Measurements from ENCODE around the gene SLC12A5.

Gene SLC12A5

DNA sequence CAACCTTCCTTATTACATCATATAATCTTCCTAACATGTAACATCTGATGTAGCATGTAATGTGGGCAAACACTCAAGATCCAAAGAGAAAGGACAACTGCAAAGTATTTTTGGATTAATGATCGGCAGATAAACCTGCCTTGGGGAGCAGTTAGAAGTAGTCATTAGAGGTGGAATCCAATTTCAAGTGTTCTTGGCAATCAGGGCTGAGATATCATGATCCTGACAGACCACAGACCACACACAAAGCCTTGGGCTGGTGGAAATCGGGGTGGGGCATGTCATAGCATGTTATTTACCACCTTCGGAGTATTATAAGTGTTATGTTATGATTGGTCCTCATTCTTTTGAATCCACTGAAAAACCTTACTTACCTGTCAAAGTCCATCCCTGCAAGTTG is 44.4 kb downstream of the SLC12A5 start:
- Histone ChIP-seq H3K27ac (ENCODE audit: low read length) (peak overlapping the region; percentile 52), H3K4me3 (ENCODE audit: low read length) (peak overlapping the region; percentile 37; the same call in 1 of the 2 replicates), H3K4me1 (ENCODE audit: insufficient read depth, low read length) (peaks cover 54% of the 10 kb centered on the region), H3K36me3 (ENCODE audit: insufficient read depth, low read depth, low read length) (peaks cover 66% of the 10 kb centered on the region), H3K27me3 (ENCODE audit: insufficient read depth, low read length) (no peaks in the 10 kb centered on the region), H3K9me3 (ENCODE audit: insufficient read depth, low read depth, low read length) (no peaks in the 10 kb centered on the region), H3K9ac (ENCODE audit: low read depth, low read length) (peak overlapping the region; percentile 4; the same call in 1 of the 2 replicates)

DNA sequence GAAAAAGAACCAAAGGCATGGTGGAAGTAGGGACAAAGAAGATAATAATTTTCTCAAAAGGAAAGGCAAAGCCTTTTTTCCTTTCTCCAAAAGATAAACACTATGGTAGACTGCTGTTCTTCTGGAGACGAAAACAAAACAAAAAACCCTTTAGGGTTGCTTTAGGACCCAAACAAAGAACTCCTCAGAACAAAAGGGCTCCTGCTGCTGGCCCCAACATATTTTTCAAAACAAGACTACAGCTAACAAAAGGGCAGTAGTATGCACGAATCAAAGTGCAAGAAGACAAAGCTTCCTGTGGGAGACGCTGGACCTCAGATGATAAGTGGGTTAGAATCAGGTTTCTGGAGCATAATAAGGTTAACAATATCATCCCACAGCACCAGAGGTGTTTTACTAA is 45.0 kb downstream of the SLC12A5 start:
- peaks cover 67% of the 10 kb centered on the region for H3K36me3 ChIP-seq (ENCODE audit: insufficient read depth, low read depth, low read length)
- no peaks in the 10 kb centered on the region for H3K9me3 ChIP-seq (ENCODE audit: insufficient read depth, low read depth, low read length)
- H3K27me3 ChIP-seq (ENCODE audit: insufficient read depth, low read length): no peaks in the 10 kb centered on the region
- H3K4me1 ChIP-seq (ENCODE audit: insufficient read depth, low read length): peaks cover 54% of the 10 kb centered on the region
- peak overlapping the region; percentile 4; the same call in 1 of the 2 replicates for H3K9ac ChIP-seq (ENCODE audit: low read depth, low read length)
- H3K4me3 ChIP-seq (ENCODE audit: low read length): peak overlapping the region; percentile 37; the same call in 1 of the 2 replicates
- peak overlapping the region; percentile 52 for H3K27ac ChIP-seq (ENCODE audit: low read length)

DNA sequence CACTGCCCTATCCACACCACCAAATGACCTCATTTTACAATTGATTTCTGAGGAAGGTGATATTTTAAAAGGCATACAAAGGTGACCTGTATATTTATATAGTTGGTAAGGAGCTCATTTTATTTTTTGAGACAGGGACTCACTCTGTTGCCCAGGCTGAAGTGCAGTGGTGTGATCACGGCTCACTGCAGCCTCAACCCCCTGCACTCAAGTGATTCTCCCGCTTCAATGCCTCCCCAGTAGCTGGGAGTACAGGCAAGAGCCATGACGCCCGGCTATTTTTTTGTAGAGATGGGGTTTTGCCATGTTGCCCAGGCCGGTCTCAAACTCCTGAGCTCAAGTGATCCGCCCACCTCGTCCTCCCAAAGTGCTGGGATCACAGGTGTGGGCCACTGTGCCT is 47.8 kb downstream of the SLC12A5 start:
- H3K27ac ChIP-seq (ENCODE audit: low read length): no peak overlapping the region
- no peak overlapping the region for H3K4me3 ChIP-seq (ENCODE audit: low read length)
- H3K27me3 ChIP-seq (ENCODE audit: insufficient read depth, low read length): no peaks in the 10 kb centered on the region
- H3K9me3 ChIP-seq (ENCODE audit: insufficient read depth, low read depth, low read length): no peaks in the 10 kb centered on the region
- H3K4me1 ChIP-seq (ENCODE audit: insufficient read depth, low read length): peaks cover 47% of the 10 kb centered on the region
- H3K9ac ChIP-seq (ENCODE audit: low read depth, low read length): peak overlapping the region; percentile 16; the same call in 1 of the 2 replicates
- peaks cover 53% of the 10 kb centered on the region for H3K36me3 ChIP-seq (ENCODE audit: insufficient read depth, low read depth, low read length)

DNA sequence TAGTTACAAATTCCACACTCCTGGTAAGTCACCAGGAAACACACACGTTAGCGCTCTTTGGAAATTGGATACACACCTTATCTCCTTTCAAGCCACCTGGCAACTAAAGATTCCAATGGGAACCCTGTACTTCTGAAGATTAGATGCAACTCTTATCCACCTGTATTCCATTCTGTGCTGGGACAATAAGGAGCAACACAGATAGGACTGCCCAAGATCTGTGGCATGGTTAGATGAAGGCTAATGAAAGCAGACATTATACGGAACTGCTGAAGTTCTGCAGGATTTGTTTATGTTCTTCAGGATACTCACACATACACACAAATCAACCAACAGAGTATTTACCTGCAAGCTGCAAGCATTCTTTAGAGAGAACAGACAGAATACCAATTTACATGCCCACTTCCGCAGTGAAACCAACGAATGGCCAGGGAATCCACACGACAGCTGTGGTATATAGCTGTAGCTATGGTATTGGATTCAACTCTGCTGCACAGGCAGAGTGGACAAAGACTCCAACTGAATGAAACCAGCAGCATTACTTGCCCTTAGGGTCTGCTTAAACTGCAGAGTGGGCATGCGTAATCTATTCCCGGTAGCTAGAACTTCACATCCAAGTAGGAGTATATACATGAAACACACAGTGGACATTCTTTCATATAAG is 48.8 kb downstream of the SLC12A5 start:
- Histone ChIP-seq H3K4me3 (ENCODE audit: low read length) (no peak overlapping the region), H3K9ac (ENCODE audit: low read depth, low read length) (no peak overlapping the region), H3K27me3 (ENCODE audit: insufficient read depth, low read length) (no peaks in the 10 kb centered on the region), H3K36me3 (ENCODE audit: insufficient read depth, low read depth, low read length) (peaks cover 50% of the 10 kb centered on the region), H3K4me1 (ENCODE audit: insufficient read depth, low read length) (peaks cover 53% of the 10 kb centered on the region), H3K27ac (ENCODE audit: low read length) (no peak overlapping the region), H3K9me3 (ENCODE audit: insufficient read depth, low read depth, low read length) (no peaks in the 10 kb centered on the region)

DNA sequence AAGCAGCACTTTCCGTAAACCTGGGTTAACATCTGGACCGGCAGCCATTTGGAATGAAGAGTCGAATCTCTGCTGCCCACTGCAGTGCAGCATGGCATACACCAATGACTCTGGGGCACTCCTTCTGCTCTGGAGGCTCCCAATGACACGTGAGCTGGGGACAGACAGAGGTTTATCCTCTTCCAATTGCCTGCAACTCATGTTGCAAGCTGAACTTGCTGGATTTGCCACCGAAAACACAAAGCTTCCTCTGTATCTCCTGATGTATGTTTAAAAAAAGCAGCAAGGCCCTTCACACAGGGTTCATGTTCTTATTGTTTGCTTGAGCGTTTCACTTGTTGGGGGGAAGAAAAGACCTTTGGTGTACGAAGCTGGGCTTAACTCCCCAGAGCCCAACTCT is 49.9 kb downstream of the SLC12A5 start:
- no peaks in the 10 kb centered on the region for H3K9me3 ChIP-seq (ENCODE audit: insufficient read depth, low read depth, low read length)
- H3K9ac ChIP-seq (ENCODE audit: low read depth, low read length): no peak overlapping the region
- H3K36me3 ChIP-seq (ENCODE audit: insufficient read depth, low read depth, low read length): peaks cover 44% of the 10 kb centered on the region
- H3K4me1 ChIP-seq (ENCODE audit: insufficient read depth, low read length): peaks cover 41% of the 10 kb centered on the region
- H3K4me3 ChIP-seq (ENCODE audit: low read length): no peak overlapping the region
- H3K27ac ChIP-seq (ENCODE audit: low read length): no peak overlapping the region
- no peaks in the 10 kb centered on the region for H3K27me3 ChIP-seq (ENCODE audit: insufficient read depth, low read length)

DNA sequence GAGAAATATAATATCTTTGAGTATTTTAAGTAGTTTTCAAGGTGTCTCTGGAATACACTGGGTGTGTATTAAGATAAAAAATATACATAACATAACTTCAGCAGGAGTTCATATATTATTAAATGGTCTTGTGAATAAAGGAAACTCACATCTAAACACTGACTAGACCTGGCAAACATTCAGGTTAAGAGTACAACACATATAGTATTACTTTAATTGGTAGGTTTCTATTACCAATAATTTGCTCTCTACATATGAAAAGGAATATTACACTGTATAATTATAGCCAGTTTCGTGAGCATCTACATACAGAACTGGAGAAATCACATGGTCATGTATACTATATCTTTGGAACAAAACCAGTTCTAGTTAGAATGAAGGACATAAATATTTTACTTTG is 52.1 kb downstream of the SLC12A5 start:
- H3K4me1 ChIP-seq (ENCODE audit: insufficient read depth, low read length): peaks cover 34% of the 10 kb centered on the region; the same call in 1 of the 2 replicates

DNA sequence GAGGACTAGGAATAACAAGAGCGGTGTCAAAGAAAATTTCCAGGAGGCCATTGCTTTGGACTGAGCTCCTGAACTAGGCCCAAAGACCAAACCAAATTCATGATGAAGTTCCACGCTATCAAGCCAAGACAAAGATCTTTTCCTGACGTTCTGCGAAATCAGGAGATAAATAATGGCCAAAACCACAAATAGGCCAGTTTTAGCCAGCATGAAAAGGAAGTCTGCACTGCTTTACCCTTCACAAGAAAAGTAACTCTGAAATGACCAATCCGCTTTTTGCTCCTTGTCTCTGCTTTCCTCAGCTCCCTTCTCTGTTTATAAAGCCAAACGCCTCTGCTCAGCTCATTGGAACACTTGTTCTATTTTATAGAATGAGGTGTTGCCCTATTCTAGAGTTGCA is 54.1 kb downstream of the SLC12A5 start:
- Histone ChIP-seq H3K4me3 (ENCODE audit: low read length) (no peak overlapping the region), H3K27me3 (ENCODE audit: insufficient read depth, low read length) (no peaks in the 10 kb centered on the region), H3K4me1 (ENCODE audit: insufficient read depth, low read length) (peaks cover 20% of the 10 kb centered on the region; the same call in 1 of the 2 replicates), H3K9ac (ENCODE audit: low read depth, low read length) (no peak overlapping the region), H3K27ac (ENCODE audit: low read length) (no peak overlapping the region), H3K36me3 (ENCODE audit: insufficient read depth, low read depth, low read length) (peaks cover 16% of the 10 kb centered on the region), H3K9me3 (ENCODE audit: insufficient read depth, low read depth, low read length) (no peaks in the 10 kb centered on the region)

More for the DNA sequence above, 52.1 kb downstream of the SLC12A5 start:
- H3K9ac ChIP-seq (ENCODE audit: low read depth, low read length): no peak overlapping the region
- H3K4me3 ChIP-seq (ENCODE audit: low read length): no peak overlapping the region
- no peaks in the 10 kb centered on the region for H3K9me3 ChIP-seq (ENCODE audit: insufficient read depth, low read depth, low read length)
- no peaks in the 10 kb centered on the region for H3K27me3 ChIP-seq (ENCODE audit: insufficient read depth, low read length)
- H3K27ac ChIP-seq (ENCODE audit: low read length): no peak overlapping the region
- H3K36me3 ChIP-seq (ENCODE audit: insufficient read depth, low read depth, low read length): peaks cover 27% of the 10 kb centered on the region

DNA sequence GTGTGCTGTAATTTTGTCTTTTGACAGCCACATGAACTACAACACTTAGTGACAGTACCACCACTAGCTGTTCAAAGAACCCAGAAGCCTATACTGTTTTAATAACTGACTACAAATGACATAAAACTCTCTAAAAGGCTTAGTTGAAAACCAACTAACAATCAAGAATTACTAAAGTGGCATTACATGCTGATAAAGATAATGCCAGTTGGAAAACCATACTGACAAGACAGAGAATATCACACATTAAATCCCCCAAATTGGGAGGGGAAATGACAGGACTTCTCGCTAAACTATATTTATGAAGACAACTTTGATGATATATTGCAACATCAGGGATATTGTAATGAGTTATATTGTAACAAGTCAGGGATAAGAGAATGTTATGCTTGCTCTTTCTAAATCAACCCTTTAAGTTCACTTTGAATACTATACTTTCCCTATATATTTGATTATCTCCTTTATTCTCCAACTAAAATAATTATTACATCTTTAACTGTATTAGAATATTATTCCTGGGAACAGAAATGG is 54.6 kb downstream of the SLC12A5 start:
- Histone ChIP-seq H3K4me1 (ENCODE audit: insufficient read depth, low read length) (peaks cover 25% of the 10 kb centered on the region; the same call in 1 of the 2 replicates), H3K27me3 (ENCODE audit: insufficient read depth, low read length) (no peaks in the 10 kb centered on the region), H3K9me3 (ENCODE audit: insufficient read depth, low read depth, low read length) (no peaks in the 10 kb centered on the region), H3K36me3 (ENCODE audit: insufficient read depth, low read depth, low read length) (peaks cover 11% of the 10 kb centered on the region), H3K4me3 (ENCODE audit: low read length) (no peak overlapping the region), H3K27ac (ENCODE audit: low read length) (no peak overlapping the region), H3K9ac (ENCODE audit: low read depth, low read length) (no peak overlapping the region)

DNA sequence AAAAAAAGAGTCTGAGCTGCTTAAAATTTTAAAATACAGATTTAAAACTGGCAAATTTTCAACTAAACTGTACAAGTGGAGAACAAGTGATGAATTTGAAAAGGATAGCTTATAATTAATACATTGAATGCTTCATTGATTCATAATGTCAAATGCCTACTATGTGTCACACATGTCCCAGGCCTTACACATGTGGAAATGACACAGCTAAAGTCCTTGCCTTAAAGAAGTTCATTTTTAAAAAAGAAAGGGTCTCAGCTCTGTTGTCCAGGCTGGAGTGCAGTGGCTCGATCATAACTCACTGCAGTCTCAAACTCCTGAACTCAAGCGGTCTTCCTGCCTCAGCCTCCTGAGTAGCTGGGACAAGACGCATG is 55.8 kb downstream of the SLC12A5 start:
- Histone ChIP-seq H3K4me1 (ENCODE audit: insufficient read depth, low read length) (peaks cover 26% of the 10 kb centered on the region; the same call in 1 of the 2 replicates), H3K27ac (ENCODE audit: low read length) (no peak overlapping the region), H3K9me3 (ENCODE audit: insufficient read depth, low read depth, low read length) (no peaks in the 10 kb centered on the region), H3K4me3 (ENCODE audit: low read length) (no peak overlapping the region), H3K36me3 (ENCODE audit: insufficient read depth, low read depth, low read length) (no peaks in the 10 kb centered on the region), H3K9ac (ENCODE audit: low read depth, low read length) (no peak overlapping the region), H3K27me3 (ENCODE audit: insufficient read depth, low read length) (no peaks in the 10 kb centered on the region)

DNA sequence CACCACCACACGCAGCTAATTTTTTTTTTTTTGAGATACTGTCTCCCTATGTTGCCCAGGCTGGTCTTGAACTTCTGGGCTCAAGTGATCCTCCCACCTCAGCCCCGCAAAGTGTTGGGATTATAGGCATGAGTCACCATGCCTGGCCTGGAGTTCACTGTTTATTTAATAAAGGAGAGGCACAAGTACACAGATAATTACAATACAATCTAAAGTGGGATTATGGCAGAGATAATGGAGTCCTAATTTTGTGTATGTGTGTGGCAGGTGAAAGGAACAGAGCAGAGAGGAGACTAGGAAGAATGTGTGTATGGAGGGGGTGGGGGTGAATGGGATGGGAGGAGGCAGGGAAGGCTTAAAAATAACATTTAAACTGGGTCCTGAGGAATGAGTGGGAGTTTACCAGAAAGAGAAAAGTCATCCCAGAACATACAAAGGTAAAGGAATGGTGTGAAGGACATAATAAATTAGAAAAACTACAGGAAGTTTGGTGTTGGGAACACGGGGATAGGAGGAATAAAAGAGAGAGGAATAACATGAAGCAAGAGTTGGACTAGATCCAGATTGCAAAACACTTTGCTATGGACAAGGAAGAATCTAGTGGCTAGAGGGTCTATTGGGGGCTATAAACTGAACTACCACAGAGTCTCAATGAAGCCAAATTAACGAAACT is 56.3 kb downstream of the SLC12A5 start:
- Histone ChIP-seq H3K9ac (ENCODE audit: low read depth, low read length) (no peak overlapping the region), H3K4me1 (ENCODE audit: insufficient read depth, low read length) (peaks cover 28% of the 10 kb centered on the region; the same call in 1 of the 2 replicates), H3K27ac (ENCODE audit: low read length) (no peak overlapping the region), H3K27me3 (ENCODE audit: insufficient read depth, low read length) (no peaks in the 10 kb centered on the region), H3K9me3 (ENCODE audit: insufficient read depth, low read depth, low read length) (no peaks in the 10 kb centered on the region), H3K4me3 (ENCODE audit: low read length) (no peak overlapping the region), H3K36me3 (ENCODE audit: insufficient read depth, low read depth, low read length) (no peaks in the 10 kb centered on the region)

DNA sequence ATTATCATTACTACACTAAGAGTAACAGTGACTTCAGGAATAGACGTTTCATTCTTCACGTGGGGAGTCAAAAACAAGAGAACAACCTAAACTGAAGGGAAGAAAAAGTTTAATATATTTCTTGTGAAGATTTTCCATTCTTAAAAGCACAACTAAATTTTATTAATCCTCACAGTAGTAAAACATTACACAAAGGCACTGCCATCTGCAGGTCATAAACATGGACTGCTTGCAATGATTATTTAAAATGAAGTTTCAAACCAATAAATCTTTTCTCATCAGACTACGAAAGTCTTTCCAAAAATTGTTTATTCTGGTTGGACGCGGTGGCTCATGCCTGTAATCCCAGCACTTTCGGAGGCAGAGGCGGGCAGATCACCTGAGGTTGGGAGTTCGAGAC is 58.1 kb downstream of the SLC12A5 start:
- Histone ChIP-seq H3K9ac (ENCODE audit: low read depth, low read length) (no peak overlapping the region), H3K9me3 (ENCODE audit: insufficient read depth, low read depth, low read length) (no peaks in the 10 kb centered on the region), H3K27me3 (ENCODE audit: insufficient read depth, low read length) (no peaks in the 10 kb centered on the region), H3K27ac (ENCODE audit: low read length) (no peak overlapping the region), H3K36me3 (ENCODE audit: insufficient read depth, low read depth, low read length) (no peaks in the 10 kb centered on the region), H3K4me1 (ENCODE audit: insufficient read depth, low read length) (peaks cover 25% of the 10 kb centered on the region; the same call in 1 of the 2 replicates), H3K4me3 (ENCODE audit: low read length) (no peak overlapping the region)

Data from iPS-20b (cell line).